ENCODE measurements around the gene HYAL2. TPM values are rescaled to one million over a fixed set of nuclear protein-coding genes. Genes with fewer than 3 reads are reported as not detected.

The HYAL2 gene
- total and polyA plus RNA-seq, 10 of the 15 experiments (the other 5 are each of a cell fraction or from before 2014, with no cell fraction given), result 0.06 to 21.8 (median 12.7) TPM

DNA sequence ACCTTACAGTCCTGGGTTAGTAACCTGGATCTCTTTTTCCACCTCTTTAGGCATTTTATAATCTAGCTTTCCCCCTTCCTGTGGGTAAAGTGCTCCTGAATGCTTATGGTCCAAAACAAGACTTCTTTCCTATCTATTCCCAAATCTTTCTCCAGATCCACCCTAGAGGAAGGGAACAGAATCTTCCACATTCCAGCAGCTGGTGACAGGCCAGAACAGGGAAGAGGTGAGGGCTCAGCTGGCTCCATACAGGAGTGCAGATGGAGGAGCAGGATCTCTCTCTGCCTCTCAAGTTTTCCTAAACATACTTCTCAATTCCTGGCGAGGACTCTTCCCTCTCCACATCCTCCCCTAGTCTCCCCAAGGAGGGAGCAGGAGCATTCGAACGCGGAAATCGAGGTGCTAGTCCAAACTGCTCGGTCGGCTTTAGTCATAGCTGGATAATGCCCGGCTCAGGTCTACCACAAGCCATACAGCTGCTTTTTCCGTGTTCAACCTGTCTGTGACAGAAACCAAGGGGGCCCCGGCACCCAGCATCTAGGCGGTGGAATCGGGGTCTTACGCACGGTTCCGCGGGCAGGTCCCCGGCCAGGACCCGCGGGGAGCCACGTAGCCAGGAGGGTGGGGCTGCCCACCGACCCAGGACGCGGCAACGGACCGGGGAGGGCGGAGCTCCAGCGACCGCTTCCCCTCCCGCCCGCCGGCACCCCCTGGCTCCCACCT is 14.1 kb upstream of the HYAL2 start:
- peaks cover 76% of the 10 kb centered on the region for H3K79me2 ChIP-seq (ENCODE audit: control insufficient read depth, insufficient read depth, low read length)
- peaks cover 10% of the 10 kb centered on the region; the same call in 1 of the 2 replicates for H3K4me1 ChIP-seq (ENCODE audit: control insufficient read depth, insufficient read depth, low read length)
- peak overlapping the region; percentile 77 for H3K4me2 ChIP-seq (ENCODE audit: control insufficient read depth, insufficient read depth)
- H2AFZ ChIP-seq (ENCODE audit: control insufficient read depth, low read depth, low read length), result peak overlapping the region; percentile 78
- RAD21 ChIA-PET (ENCODE audit: unreplicated experiment), result interaction anchor here (0.8 to 2.7 kb wide), 18 partner anchors 9 to 1163 kb away, joined by 3 to 21 read pairs (median 3); partner anchors contain the start of genes CYB561D2, DCAF1, GNAI2 and HYAL2
- DNase-seq (ENCODE audit: low read depth, low spot score) (no peak), ATAC-seq (peak; percentile 17), FAIRE-seq (no peak)
- H3K27ac ChIP-seq (ENCODE audit: control insufficient read depth, insufficient read depth), result peak overlapping the region; percentile 92
- no peaks in the 10 kb centered on the region for H3K27me3 ChIP-seq (replicated peaks in 1 of 2; ENCODE audit: control insufficient read depth in 2 of 2, insufficient read depth in 2 of 2, low read length in 1 of 2)
- POLR2A ChIA-PET, result interaction anchor here (0.6 to 7.0 kb wide), 29 partner anchors 9 to 286 kb away, joined by 3 to 84 read pairs (median 4); partner anchors contain the start of genes C3orf18, CISH, CYB561D2 and GNAI2
- peak overlapping the region; percentile 96 for H3K4me3 ChIP-seq
- no peaks in the 10 kb centered on the region for H3K9me3 ChIP-seq (replicated peaks; ENCODE audit: control insufficient read depth, insufficient read depth, low read length)
- peak overlapping the region; percentile 86 for H3K9ac ChIP-seq (ENCODE audit: control insufficient read depth, insufficient read depth, low read length)
- intact Hi-C loops (cut with micrococcal nuclease; ENCODE audit: unreplicated experiment) (loop anchor here (5.0 kb wide), 2 partner anchors 39 to 99 kb away; partner anchors contain the start of genes GNAI2, HYAL3 and NAA80), in situ Hi-C loops (cut with MboI) (loop anchor here (10.0 kb wide), 1 partner anchor 1058 kb away; the partner anchor contains the start of gene RBM15B)
- SMC1A ChIA-PET (ENCODE audit: uncharacterized antibody, unreplicated experiment), result interaction anchor here (0.9 to 1.8 kb wide), 10 partner anchors 9 to 275 kb away, joined by 3 to 20 read pairs (median 4); partner anchors contain the start of genes CISH, GNAI2, HYAL2 and HYAL3
- H3K36me3 ChIP-seq (ENCODE audit: control insufficient read depth in 2 of 2, insufficient read depth in 2 of 2, low read length in 1 of 2), result peaks cover 6 to 7% of the 10 kb centered on the region in 2 experiments
- CTCF ChIA-PET, result interaction anchor here (0.6 to 10.5 kb wide), 12 partner anchors 9 to 665 kb away, joined by 3 to 72 read pairs (median 4); partner anchors contain the start of genes CYB561D2, HYAL2, NPRL2 and TUSC2
- TSS peak; percentile 67 for BruUV-seq (replicated peaks)
- H4K20me1 ChIP-seq (ENCODE audit: control insufficient read depth, insufficient read depth), result no peaks in the 10 kb centered on the region; the same call in 1 of the 2 replicates
- WGBS (ENCODE audit: insufficient coverage, insufficient replicate concordance, low lambda C conversion rate, missing lambda C conversion rate), result 0% methylated on average over 13 of the region's 31 CpGs
- TF ChIP-seq, protein P1, sequence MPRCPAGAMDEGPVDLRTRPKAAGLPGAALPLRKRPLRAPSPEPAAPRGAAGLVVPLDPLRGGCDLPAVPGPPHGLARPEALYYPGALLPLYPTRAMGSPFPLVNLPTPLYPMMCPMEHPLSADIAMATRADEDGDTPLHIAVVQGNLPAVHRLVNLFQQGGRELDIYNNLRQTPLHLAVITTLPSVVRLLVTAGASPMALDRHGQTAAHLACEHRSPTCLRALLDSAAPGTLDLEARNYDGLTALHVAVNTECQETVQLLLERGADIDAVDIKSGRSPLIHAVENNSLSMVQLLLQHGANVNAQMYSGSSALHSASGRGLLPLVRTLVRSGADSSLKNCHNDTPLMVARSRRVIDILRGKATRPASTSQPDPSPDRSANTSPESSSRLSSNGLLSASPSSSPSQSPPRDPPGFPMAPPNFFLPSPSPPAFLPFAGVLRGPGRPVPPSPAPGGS (IDR thresholded peaks at IDR 0.05; ENCODE audit: borderline replicate concordance, insufficient read depth, low read depth, low read length, poor library complexity, severe bottlenecking), result no peak
- no peak for TF ChIP-seq STAT1 (conservative IDR thresholded peaks at IDR 0.05)
- 0 out of 4 replicates have a peak, but pooled peaks of 1 of the 2 experiments have one; percentile 12 for TF ChIP-seq IKZF2 (IDR thresholded peaks at IDR 0.05)
- TF ChIP-seq SMARCA5 (IDR thresholded peaks at IDR 0.05), result peak; percentile 86; the same call in 1 of the 2 replicates
- TF ChIP-seq ATF7 (IDR thresholded peaks at IDR 0.05; ENCODE audit: low read depth), result no peak
- TF ChIP-seq, protein P2, sequence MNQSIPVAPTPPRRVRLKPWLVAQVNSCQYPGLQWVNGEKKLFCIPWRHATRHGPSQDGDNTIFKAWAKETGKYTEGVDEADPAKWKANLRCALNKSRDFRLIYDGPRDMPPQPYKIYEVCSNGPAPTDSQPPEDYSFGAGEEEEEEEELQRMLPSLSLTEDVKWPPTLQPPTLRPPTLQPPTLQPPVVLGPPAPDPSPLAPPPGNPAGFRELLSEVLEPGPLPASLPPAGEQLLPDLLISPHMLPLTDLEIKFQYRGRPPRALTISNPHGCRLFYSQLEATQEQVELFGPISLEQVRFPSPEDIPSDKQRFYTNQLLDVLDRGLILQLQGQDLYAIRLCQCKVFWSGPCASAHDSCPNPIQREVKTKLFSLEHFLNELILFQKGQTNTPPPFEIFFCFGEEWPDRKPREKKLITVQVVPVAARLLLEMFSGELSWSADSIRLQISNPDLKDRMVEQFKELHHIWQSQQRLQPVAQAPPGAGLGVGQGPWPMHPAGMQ (IDR thresholded peaks at IDR 0.05; ENCODE audit: borderline replicate concordance), result no peak
- TF ChIP-seq ZBED1 (IDR thresholded peaks at IDR 0.05; ENCODE audit: borderline replicate concordance), result no peak
- TF ChIP-seq TCF12 (IDR thresholded peaks at IDR 0.05; ENCODE audit: low read depth, low read length), result 0 out of 2 replicates have a peak, but pooled peaks have one; percentile 9
- TF ChIP-seq CBX3 (IDR thresholded peaks at IDR 0.05; ENCODE audit: borderline replicate concordance, low read depth), result no peak
- TF ChIP-seq ZNF217 (IDR thresholded peaks at IDR 0.05), result no peak
- no peak for TF ChIP-seq ZNF274 (IDR thresholded peaks at IDR 0.05; ENCODE audit: insufficient read depth, insufficient read length)
- TF ChIP-seq SP1 (IDR thresholded peaks at IDR 0.05; ENCODE audit: low read depth, low read length), result no peak
- no peak for TF ChIP-seq HDAC6 (IDR thresholded peaks at IDR 0.05; ENCODE audit: unreplicated experiment)
- TF ChIP-seq ZZZ3 (IDR thresholded peaks at IDR 0.05; ENCODE audit: control insufficient read depth, insufficient read length, low read depth), result no peak
- 0 out of 2 replicates have a peak, but pooled peaks have one; percentile 13 for TF ChIP-seq IKZF1 (conservative IDR thresholded peaks at IDR 0.05)
- no peak for TF ChIP-seq JUND (IDR thresholded peaks at IDR 0.05; ENCODE audit: low read depth, low read length)
- TF ChIP-seq CHD1 (IDR thresholded peaks at IDR 0.05; ENCODE audit: low read depth, low read length), result no peak
- no peak for TF ChIP-seq ZNF384 (IDR thresholded peaks at IDR 0.05; ENCODE audit: borderline replicate concordance, low read depth, low read length)
- TF ChIP-seq MEF2A (IDR thresholded peaks at IDR 0.05; ENCODE audit: insufficient read depth, low read depth, low read length), result no peak
